ENCODE results near the gene AAGAB.
"Not testable (repeated sequence)": the region's sequence is repeated elsewhere in the genome, so short reads cannot be mapped to it uniquely, and the experiment has no call there.

The AAGAB gene

GRCh38 chr15:67251318-67251717 lies 3.1 kb downstream of the AAGAB start:
- DNase-seq, result no peak

GRCh38 chr15:67249830-67250229 lies 4.6 kb downstream of the AAGAB start:
- DNase-seq, result no peak

- DNase-seq, result no peak
Measured at GRCh38 chr15:67248011-67248505, 6.4 kb downstream of the AAGAB start.

- DNase-seq, result not testable (repeated sequence)
Measured at GRCh38 chr15:67246606-67247005, 7.9 kb downstream of the AAGAB start.

GRCh38 chr15:67244971-67245478 lies 9.4 kb downstream of the AAGAB start:
- no peak for DNase-seq

GRCh38 chr15:67242708-67243111 lies 11.8 kb downstream of the AAGAB start:
- DNase-seq, result no peak

GRCh38 chr15:67241132-67241855 lies 13.2 kb downstream of the AAGAB start:
- DNase-seq, result no peak

- DNase-seq, result no peak
Measured at GRCh38 chr15:67240235-67241131, 14.0 kb downstream of the AAGAB start.

GRCh38 chr15:67232591-67232990 lies 21.9 kb downstream of the AAGAB start:
- DNase-seq, result no peak

GRCh38 chr15:67230504-67230903 lies 24.0 kb downstream of the AAGAB start:
- no peak for DNase-seq

GRCh38 chr15:67228286-67228685 lies 26.2 kb downstream of the AAGAB start:
- DNase-seq, result no peak

- DNase-seq, result no peak
Measured at GRCh38 chr15:67227846-67228245, 26.6 kb downstream of the AAGAB start.

GRCh38 chr15:67227431-67227830 lies 27.0 kb downstream of the AAGAB start:
- DNase-seq, result no peak

GRCh38 chr15:67225336-67225735 lies 29.1 kb downstream of the AAGAB start:
- DNase-seq, result no peak

GRCh38 chr15:67224889-67225288 lies 29.6 kb downstream of the AAGAB start:
- no peak for DNase-seq

GRCh38 chr15:67219288-67219687 lies 35.2 kb downstream of the AAGAB start:
- no peak for DNase-seq

GRCh38 chr15:67218428-67218827 lies 36.0 kb downstream of the AAGAB start:
- DNase-seq, result no peak

GRCh38 chr15:67216859-67217258 lies 37.6 kb downstream of the AAGAB start:
- DNase-seq, result no peak

GRCh38 chr15:67215102-67215501 lies 39.4 kb downstream of the AAGAB start:
- DNase-seq, result no peak

GRCh38 chr15:67212684-67213367 lies 41.6 kb downstream of the AAGAB start:
- no peak for DNase-seq

- no peak for DNase-seq
Measured at GRCh38 chr15:67210555-67211168, 43.8 kb downstream of the AAGAB start.

GRCh38 chr15:67208396-67208795 lies 46.1 kb downstream of the AAGAB start:
- DNase-seq, result no peak

All from amniotic stem cell (primary cell).